NCI-H460 (cell line): ENCODE results near the gene NSMCE1. TPM values are rescaled to one million over a fixed set of nuclear protein-coding genes. Genes with fewer than 3 reads are reported as not detected.
"Not testable (repeated sequence)": the region's sequence is repeated elsewhere in the genome, so short reads cannot be mapped to it uniquely, and the experiment has no call there.

ENCODE experiments used
- DNase-seq: peaks from one replicate; pipeline ENCODE4 v3.0.0-alpha.2; 2016; ENCODE audit warnings: low read depth; ENCODE audit errors: extremely low read depth
- total RNA-seq: library from RNA; depleted of rRNA; stranded (reverse); fragments of >200 nt; shearing (Covaris generic); gene quantifications from 2 replicates; pipeline ENCODE4 v1.2.3, GENCODE V29; 2014

Gene NSMCE1
- total RNA-seq, 1 experiment from 2014 or later: 84.1 TPM

- DNase-seq: no peak
Observed at GRCh38 chr16:27273330-27273669, 4.7 kb upstream of the NSMCE1 start.

- not testable (repeated sequence) for DNase-seq
Observed at GRCh38 chr16:27272697-27273096, 4.1 kb upstream of the NSMCE1 start.

GRCh38 chr16:27272076-27272475, 3.5 kb upstream of the NSMCE1 start:
- DNase-seq: no peak

GRCh38 chr16:27270349-27270748, 1.8 kb upstream of the NSMCE1 start:
- no peak for DNase-seq

- DNase-seq: no peak
Observed at GRCh38 chr16:27269300-27270150, 953 bp upstream of the NSMCE1 start.

GRCh38 chr16:27267037-27267677, 1.4 kb downstream of the NSMCE1 start:
- DNase-seq: no peak

GRCh38 chr16:27265982-27266381, 2.6 kb downstream of the NSMCE1 start:
- DNase-seq: no peak

GRCh38 chr16:27264151-27264550, 4.4 kb downstream of the NSMCE1 start:
- no peak for DNase-seq

GRCh38 chr16:27262904-27263423, 5.6 kb downstream of the NSMCE1 start:
- not testable (repeated sequence) for DNase-seq

GRCh38 chr16:27259710-27260109, 8.9 kb downstream of the NSMCE1 start:
- no peak for DNase-seq

GRCh38 chr16:27258241-27258734, 10.3 kb downstream of the NSMCE1 start:
- DNase-seq: no peak

- DNase-seq: no peak
Observed at GRCh38 chr16:27257271-27257670, 11.3 kb downstream of the NSMCE1 start.

GRCh38 chr16:27256861-27257260, 11.7 kb downstream of the NSMCE1 start:
- DNase-seq: no peak

GRCh38 chr16:27254262-27254811, 14.2 kb downstream of the NSMCE1 start:
- no peak for DNase-seq

- no peak for DNase-seq
Observed at GRCh38 chr16:27253526-27253930, 15.0 kb downstream of the NSMCE1 start.

GRCh38 chr16:27252206-27252585, 16.4 kb downstream of the NSMCE1 start:
- DNase-seq: no peak

- no peak for DNase-seq
Observed at GRCh38 chr16:27251541-27252205, 16.9 kb downstream of the NSMCE1 start.

- not testable (repeated sequence) for DNase-seq
Observed at GRCh38 chr16:27248886-27249285, 19.7 kb downstream of the NSMCE1 start.

GRCh38 chr16:27248036-27248435, 20.5 kb downstream of the NSMCE1 start:
- no peak for DNase-seq

- not testable (repeated sequence) for DNase-seq
Observed at GRCh38 chr16:27247076-27247475, 21.5 kb downstream of the NSMCE1 start.

GRCh38 chr16:27246439-27246838, 22.1 kb downstream of the NSMCE1 start:
- no peak for DNase-seq
